Astrocyte (in vitro differentiated cells and primary cell): Measurements from ENCODE around the gene CADM1. TPM values are rescaled to one million over a fixed set of nuclear protein-coding genes. Genes with fewer than 3 reads are reported as not detected.

Experiments used
- DNase-seq: peaks from one replicate; pipeline ENCODE4 v3.0.0-alpha.2; 2010; ENCODE audit warnings: low read depth
- FAIRE-seq: peaks from 2 replicates; lab custom pipeline; 2011; peaks lifted over from hg19 to GRCh38; lab: Jason Lieb, UNC
- H2AFZ ChIP-seq: 2 replicates; pipeline ENCODE4 v1.6.0; 2012; ENCODE audit warnings: low read depth, low read length, inconsistent platforms
- H3K27ac ChIP-seq: 2 replicates; pipeline ENCODE4 v1.5.1; 2011; ENCODE audit warnings: low read depth, low read length, inconsistent platforms
- H3K27me3 ChIP-seq: 2 replicates; pipeline ENCODE4 v1.6.0; 2011; ENCODE audit warnings: low read length, inconsistent platforms; ENCODE audit not compliant: insufficient read depth
- H3K36me3 ChIP-seq: 2 replicates; pipeline ENCODE4 v1.5.1; 2011; ENCODE audit warnings: low read length, inconsistent platforms; ENCODE audit not compliant: insufficient read depth
- H3K4me1 ChIP-seq: 2 replicates; pipeline ENCODE4 v1.5.1; 2011; ENCODE audit warnings: low read length, inconsistent platforms; ENCODE audit not compliant: insufficient read depth
- H3K4me2 ChIP-seq: 2 replicates; pipeline ENCODE4 v1.6.0; 2012; ENCODE audit warnings: low read length, inconsistent platforms
- H3K4me3 ChIP-seq: 2 replicates; pipeline ENCODE4 v1.5.1; 2011; ENCODE audit warnings: low read depth, mild to moderate bottlenecking, low read length, inconsistent platforms; ENCODE audit not compliant: insufficient read depth
- H3K79me2 ChIP-seq: 2 replicates; pipeline ENCODE4 v1.6.0; 2012; ENCODE audit warnings: mild to moderate bottlenecking, low read length, inconsistent platforms; ENCODE audit not compliant: insufficient read depth
- H3K9ac ChIP-seq: 2 replicates; pipeline ENCODE4 v1.6.0; 2012; ENCODE audit warnings: mild to moderate bottlenecking, low read length, inconsistent platforms
- H3K9me3 ChIP-seq: 2 replicates; pipeline ENCODE4 v1.5.1; 2012; ENCODE audit warnings: low read depth, mild to moderate bottlenecking, low read length, inconsistent platforms; ENCODE audit not compliant: insufficient read depth
- H4K20me1 ChIP-seq: 2 replicates; pipeline ENCODE4 v1.6.0; 2012; ENCODE audit warnings: low read length, inconsistent platforms; ENCODE audit not compliant: insufficient read depth
- H3K27ac Mint-ChIP-seq: one replicate; pipeline ENCODE4 v1.8.0; 2021; ENCODE audit warnings: mild to moderate bottlenecking, mixed read lengths; ENCODE audit not compliant: unreplicated experiment
- H3K27me3 Mint-ChIP-seq: one replicate; pipeline ENCODE4 v1.8.0; 2021; ENCODE audit warnings: low read depth, mixed read lengths; ENCODE audit not compliant: unreplicated experiment
- H3K36me3 Mint-ChIP-seq: one replicate; pipeline ENCODE4 v1.8.0; 2021; ENCODE audit warnings: low read depth, mixed read lengths; ENCODE audit not compliant: unreplicated experiment
- H3K4me1 Mint-ChIP-seq: one replicate; pipeline ENCODE4 v1.8.0; 2021; ENCODE audit warnings: low read depth, mixed read lengths; ENCODE audit not compliant: unreplicated experiment
- H3K4me3 Mint-ChIP-seq: one replicate; pipeline ENCODE4 v1.8.0; 2021; ENCODE audit warnings: mild to moderate bottlenecking, moderate library complexity, mixed read lengths; ENCODE audit not compliant: unreplicated experiment
- H3K9me3 Mint-ChIP-seq: one replicate; pipeline ENCODE4 v1.8.0; 2021; ENCODE audit warnings: mild to moderate bottlenecking, mixed read lengths; ENCODE audit not compliant: unreplicated experiment
- CTCF ChIP-seq: IDR thresholded peaks from 2 replicates; pipeline ENCODE4 v1.5.1; 2011; ENCODE audit warnings: low read depth, mild to moderate bottlenecking, inconsistent platforms, low read length, moderate library complexity; ENCODE audit not compliant: insufficient read depth
- EZH2 ChIP-seq: IDR thresholded peaks from 2 replicates; pipeline ENCODE4 v1.6.1; 2012; ENCODE audit warnings: mild to moderate bottlenecking, low read length, inconsistent platforms; ENCODE audit not compliant: insufficient read depth
- total RNA-seq: library from RNA; stranded (reverse); gene quantifications from 2 replicates; pipeline ENCODE4 v1.2.1, GENCODE V29; 2021

Gene CADM1
- total RNA-seq, 1 donor from 2014 or later, result 414 TPM

GRCh38 chr11:115267871-115268270 is 236.3 kb downstream of the CADM1 start:
- Histone ChIP-seq H3K27ac (no peak overlapping the region), H4K20me1 (peaks cover 3% of the 10 kb centered on the region), H3K27me3 (no peaks in the 10 kb centered on the region), H3K4me1 (no peaks in the 10 kb centered on the region), H3K4me2 (no peak overlapping the region), H3K9me3 (no peaks in the 10 kb centered on the region), H3K4me3 (no peak overlapping the region), H3K36me3 (no peaks in the 10 kb centered on the region), H3K9ac (no peak overlapping the region), H2AFZ (no peak overlapping the region), H3K79me2 (no peaks in the 10 kb centered on the region)
- Mint-ChIP-seq H3K9me3 (no peaks in the 10 kb centered on the region), H3K4me1 (peaks cover 25% of the 10 kb centered on the region), H3K4me3 (no peak overlapping the region), H3K27me3 (no peaks in the 10 kb centered on the region), H3K27ac (peak overlapping the region; percentile 7), H3K36me3 (peaks cover 8% of the 10 kb centered on the region)
- FAIRE-seq (no peak), DNase-seq (peak; percentile 84)
- TF ChIP-seq EZH2, result no peak
- TF ChIP-seq CTCF, result no peak

- Mint-ChIP-seq H3K36me3 (peaks cover 8% of the 10 kb centered on the region), H3K9me3 (no peaks in the 10 kb centered on the region), H3K4me3 (no peak overlapping the region), H3K27ac (no peak overlapping the region), H3K4me1 (peaks cover 22% of the 10 kb centered on the region), H3K27me3 (no peaks in the 10 kb centered on the region)
- Histone ChIP-seq H3K4me2 (no peak overlapping the region), H3K9me3 (no peaks in the 10 kb centered on the region), H3K4me3 (no peak overlapping the region), H3K9ac (no peak overlapping the region), H3K79me2 (no peaks in the 10 kb centered on the region), H3K27me3 (no peaks in the 10 kb centered on the region), H4K20me1 (peaks cover 3% of the 10 kb centered on the region), H2AFZ (no peak overlapping the region), H3K4me1 (no peaks in the 10 kb centered on the region), H3K27ac (no peak overlapping the region), H3K36me3 (no peaks in the 10 kb centered on the region)
- DNase-seq, result no peak
- no peak for TF ChIP-seq CTCF
- no peak for FAIRE-seq
Observed at GRCh38 chr11:115267238-115267781, 236.9 kb downstream of the CADM1 start.

GRCh38 chr11:115266066-115266639 is 238.1 kb downstream of the CADM1 start:
- Histone ChIP-seq H3K9ac (no peak overlapping the region), H3K27me3 (no peaks in the 10 kb centered on the region), H3K4me1 (no peaks in the 10 kb centered on the region), H3K79me2 (no peaks in the 10 kb centered on the region), H3K4me2 (no peak overlapping the region), H4K20me1 (peaks cover 3% of the 10 kb centered on the region), H2AFZ (no peak overlapping the region), H3K4me3 (no peak overlapping the region), H3K9me3 (no peaks in the 10 kb centered on the region), H3K36me3 (no peaks in the 10 kb centered on the region), H3K27ac (no peak overlapping the region)
- Mint-ChIP-seq H3K36me3 (peaks cover 8% of the 10 kb centered on the region), H3K27me3 (no peaks in the 10 kb centered on the region), H3K9me3 (no peaks in the 10 kb centered on the region), H3K4me3 (no peak overlapping the region), H3K4me1 (peaks cover 21% of the 10 kb centered on the region), H3K27ac (no peak overlapping the region)
- DNase-seq (no peak), FAIRE-seq (no peak)
- TF ChIP-seq EZH2, result no peak
- no peak for TF ChIP-seq CTCF
